Stimulated activated CD4-positive, alpha-beta T cell treated with anti-CD3 and anti-CD28 coated beads, Interleukin-1b, Interleukin-23, amount 100 ng/mL, for 4 hours (primary cell): ENCODE measurements around the gene ZNG1A.
"Not testable (repeated sequence)": the region's sequence is repeated elsewhere in the genome, so short reads cannot be mapped to it uniquely, and the experiment has no call there.

Experiments
- DNase-seq, 2 donors: peaks; one replicate each; pipeline ENCODE4 v3.0.0-alpha.2; 2020; ENCODE audit warnings: low read depth in 2 of 2

ZNG1A gene

DNA sequence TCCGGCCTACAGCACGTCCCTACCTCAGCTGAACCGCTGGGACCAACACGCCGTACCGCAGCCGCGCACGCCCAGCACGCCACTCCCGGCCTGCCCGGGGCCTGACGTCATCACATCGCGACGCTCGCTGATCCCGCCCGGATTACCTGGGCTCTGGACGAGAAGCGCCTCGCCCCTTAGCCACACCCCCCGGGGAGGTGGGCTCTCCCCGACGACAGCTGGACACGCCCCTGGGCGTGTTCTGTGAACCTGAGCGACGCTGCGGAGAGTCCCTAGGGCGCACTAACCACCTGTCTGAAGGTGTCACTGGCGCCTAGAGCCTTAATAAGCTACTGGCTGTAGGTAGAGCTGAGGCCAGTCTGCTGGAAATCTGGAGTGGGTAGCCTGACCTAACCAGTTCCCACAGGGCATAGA, at the start of gene ZNG1A:
ZNG1A (minus strand) TSS at position 87 of the 414 bp plus-strand sequence. CDS start 87 bp downstream, outside the sequence.
- peak; percentile 63 to 64 for DNase-seq

DNA sequence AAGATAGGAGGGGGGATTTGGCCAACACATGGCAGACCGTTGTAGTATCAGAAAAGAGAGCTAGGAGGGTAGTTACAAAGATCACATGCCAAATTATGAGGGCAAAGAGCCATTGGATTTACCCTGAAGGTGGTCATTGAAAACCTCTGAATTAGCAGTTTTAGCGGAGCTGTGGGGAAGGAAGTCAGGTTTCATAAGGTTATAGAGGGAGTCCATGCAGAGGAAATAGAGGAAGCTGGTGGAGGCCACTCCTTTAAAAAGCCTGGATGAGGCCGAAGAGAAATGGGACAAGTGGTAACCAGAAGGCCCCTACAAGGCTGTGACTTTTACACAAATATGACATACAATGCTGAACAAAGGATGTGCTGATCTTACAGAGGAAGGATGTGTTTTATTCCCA, 49.0 kb upstream of the ZNG1A start:
- DNase-seq: no peak

DNA sequence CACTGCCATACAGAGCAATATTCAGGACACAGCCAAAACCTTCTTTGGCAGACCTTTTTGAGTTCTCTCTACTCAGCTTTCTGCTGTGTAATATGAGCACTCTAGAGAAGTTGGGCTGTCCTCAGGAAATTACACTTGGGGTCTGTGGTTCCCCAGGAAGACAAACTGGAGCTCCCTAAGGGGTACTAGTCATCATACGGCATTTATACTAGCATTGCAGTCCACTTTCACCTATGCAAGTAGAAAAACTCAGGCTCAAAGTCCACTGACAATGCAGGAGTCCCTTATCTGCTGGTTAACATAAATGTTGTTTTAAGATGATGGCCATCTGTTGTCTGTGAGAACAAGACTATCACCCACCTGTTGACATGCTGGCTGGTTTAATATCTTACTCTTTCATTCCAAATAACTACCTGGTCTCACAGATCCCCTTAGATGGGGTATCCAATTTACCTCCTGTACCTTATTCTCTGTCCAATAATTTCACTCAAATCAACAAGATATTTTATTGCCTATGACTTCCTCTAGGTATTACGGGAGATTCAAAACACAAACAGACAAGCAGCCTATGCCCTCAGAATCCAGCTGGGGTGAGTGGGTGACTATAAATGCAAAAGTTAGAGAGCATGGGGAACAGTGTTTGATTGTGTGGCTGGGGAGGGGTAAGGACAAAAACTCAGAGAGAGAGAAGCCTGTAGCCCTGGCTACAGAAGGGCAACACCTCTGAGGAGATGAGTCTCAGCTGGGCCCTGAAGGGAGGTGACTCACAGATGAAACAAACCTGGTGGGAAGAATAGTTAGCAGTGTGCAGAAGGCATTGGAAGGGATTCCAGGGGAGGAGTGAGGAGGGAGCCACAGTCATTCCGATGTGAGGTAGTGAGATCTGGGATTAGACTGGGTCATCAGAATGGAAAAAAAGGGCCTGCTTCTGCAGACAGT, 46.0 kb upstream of the ZNG1A start:
- no peak for DNase-seq

DNA sequence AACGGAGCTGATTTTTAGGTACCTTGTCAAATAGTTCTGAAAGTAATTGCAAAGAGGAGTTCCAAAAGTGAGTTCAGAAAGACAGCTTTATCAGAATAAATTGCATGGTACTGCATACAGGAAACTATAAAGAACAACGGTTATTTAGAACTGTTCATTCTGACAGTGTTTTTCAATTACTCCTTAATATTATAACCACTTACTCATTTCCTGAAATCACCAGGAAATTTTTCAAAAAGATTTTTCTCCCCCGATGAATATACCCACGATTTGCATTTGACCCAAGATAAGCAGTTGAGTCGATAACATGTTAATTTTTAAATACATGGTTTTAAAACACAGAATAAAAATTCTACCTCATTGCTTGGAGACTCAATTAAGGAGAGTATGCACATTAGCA, 45.2 kb upstream of the ZNG1A start:
- DNase-seq: no peak

DNA sequence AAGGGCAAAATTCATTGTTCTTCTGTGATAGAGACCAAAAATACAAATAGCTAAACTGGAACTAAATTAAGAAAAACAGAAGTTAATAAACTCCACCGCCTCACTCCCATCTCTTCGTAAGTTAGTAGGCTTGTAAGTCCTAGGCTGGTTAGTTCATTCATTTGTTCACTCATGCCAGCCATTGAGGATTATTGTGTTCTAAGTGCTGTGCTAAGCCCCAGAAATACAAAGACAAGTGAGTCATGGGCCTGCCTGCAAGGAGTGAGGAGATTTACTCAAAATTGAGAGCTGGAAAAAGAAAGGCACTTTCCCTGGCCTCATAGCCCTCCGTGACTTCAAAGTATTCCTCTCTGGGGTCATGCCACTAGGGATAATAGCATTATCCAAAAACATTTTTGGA, 44.3 kb upstream of the ZNG1A start:
- no peak for DNase-seq

DNA sequence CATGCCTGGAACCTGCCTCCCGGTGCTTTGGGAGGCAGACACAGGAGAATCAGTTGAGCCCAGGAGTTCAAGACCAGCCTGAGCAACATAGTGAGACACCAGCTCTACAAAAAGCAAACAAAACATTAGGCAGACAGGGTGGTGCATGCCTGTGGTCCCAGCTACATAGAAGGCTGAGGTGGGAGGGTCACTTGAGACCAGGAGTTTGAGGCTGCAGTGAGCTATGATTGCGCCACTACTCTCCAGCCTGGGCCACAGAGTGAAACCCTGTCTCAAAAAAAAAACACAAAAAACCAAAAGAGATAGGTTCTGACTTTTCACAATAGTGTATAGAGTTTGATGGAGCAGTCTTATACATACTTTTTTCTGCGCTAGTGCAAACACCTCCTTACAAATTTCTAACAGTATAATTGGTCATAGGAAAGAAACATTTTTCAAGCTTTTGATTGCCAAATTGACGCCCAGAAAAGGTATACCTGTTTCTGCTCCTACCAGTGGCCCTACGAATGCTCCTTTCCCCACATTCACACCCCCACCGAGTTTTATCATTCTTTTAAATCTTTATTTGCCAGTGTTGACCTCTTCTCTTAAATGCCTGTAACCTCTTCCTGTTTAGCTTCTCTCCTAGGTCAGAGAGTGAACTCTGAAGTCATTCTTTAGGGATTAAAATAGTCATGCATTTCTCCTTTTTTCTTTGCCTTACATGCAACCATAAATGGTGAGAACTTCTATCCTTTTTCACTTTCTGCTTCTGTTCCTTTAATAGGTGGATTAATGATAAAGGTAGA, 43.3 kb upstream of the ZNG1A start:
- no peak for DNase-seq

DNA sequence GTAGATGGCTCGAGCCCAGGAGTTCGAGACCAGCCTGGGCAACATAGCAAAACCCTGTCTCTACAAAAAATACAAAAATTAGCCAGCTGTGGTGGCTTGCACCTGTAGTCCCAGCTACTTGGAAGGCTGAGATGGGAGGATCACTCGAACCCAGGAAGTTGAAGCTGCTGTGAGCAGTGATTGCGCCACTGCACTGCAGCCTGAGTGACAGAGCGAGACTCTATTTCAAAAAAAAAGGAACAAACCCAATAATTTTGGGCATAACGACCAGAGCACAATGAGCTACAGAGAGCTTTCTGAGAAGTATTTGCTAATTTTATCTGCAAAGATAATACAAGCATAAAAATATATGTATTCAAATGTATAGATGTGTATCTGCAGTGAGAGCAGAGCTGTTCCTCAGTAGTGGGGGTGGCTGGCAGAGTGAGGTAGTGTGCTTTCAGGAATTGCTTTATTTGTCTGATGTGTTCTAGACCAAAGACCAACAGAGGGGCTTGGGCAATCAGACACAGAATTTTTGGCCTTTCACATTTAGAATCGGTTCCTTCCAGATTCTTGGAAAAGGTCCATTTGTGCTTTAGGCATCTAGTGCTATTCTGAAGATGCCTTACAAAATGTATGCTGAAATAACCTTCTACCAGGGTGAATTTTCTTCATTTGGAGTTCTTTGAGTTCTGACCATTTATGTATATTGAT, 41.0 kb upstream of the ZNG1A start:
- no peak for DNase-seq

DNA sequence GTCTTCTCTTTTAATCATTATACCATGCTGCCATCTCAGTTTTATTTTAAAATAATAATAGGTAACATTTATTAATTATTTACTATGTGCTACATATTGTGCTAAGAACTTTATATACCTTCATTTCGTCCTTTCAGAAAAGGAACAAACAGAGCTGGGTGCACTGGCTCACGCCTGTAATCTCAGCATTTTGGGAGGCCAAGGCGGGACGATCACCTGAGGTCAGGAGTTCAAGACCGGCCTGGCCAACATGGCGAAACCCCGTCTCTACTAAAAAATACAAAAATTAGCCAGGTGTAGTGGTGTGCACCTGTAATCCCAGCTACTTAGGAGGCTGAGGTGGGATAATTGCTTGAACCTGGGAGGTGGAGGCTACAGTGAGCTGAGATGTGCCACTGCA, 40.2 kb upstream of the ZNG1A start:
- DNase-seq: not testable (repeated sequence)

DNA sequence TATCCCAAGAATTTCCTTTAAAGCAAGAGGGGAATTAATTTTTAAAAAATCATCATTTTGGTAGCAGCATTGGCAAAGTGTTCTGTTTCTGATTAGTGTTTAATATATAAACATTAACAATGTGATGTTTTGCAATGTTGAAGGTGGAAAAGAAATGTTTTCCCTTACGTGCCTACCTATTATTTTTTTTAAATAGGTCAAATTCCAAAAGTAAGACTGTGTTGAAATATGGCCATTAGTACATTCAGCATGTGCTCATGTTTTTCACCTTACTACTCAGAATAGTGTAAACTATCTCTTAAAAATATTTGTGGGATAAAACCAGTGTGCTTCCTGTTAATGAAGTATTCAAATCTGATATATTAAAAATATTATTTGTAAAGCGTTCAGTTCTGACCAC, 39.1 kb upstream of the ZNG1A start:
- DNase-seq: no peak

DNA sequence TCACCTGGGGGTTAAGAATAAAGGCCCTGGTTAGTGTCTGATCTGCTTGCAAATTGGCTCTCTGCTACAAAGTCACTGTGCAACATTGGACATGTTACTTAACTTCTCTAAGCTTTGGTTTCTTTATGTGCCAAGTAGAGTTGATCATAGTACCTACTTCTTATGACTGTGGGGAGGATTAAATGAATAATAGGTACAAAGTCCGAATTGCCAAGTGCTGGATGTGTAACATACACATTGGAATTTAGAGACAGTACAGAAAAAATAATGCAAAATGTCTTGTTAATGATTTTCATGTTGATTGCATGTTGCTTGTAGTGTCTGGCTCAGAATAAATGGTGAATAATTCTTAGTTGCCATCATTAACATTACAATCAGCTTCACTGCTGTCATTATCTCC, 38.0 kb upstream of the ZNG1A start:
- DNase-seq: no peak

DNA sequence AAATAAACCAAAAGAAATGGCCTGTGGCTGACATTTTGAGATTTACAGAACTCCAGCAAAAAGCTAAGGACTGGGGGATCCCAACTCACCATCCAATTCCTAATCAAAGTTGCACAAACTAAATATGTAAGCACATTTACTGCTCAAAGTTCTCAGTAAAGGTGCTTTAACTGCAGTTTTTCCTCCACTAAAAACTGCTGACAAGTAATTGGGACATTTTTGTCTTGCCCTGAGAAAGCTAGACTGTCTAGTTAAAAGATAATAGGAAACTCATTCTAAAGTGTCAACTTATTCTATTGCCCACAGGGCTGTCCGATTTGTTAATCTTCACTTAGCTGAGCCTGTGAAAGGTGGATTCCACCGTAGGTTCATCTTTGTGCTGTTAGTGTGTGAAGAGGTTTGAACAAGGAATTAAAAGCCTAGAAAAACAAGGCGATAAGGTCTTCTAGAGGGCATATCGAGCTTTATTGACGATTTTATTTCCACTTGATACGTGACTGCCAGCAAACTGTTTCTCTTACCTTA, 36.8 kb upstream of the ZNG1A start:
- DNase-seq: no peak

DNA sequence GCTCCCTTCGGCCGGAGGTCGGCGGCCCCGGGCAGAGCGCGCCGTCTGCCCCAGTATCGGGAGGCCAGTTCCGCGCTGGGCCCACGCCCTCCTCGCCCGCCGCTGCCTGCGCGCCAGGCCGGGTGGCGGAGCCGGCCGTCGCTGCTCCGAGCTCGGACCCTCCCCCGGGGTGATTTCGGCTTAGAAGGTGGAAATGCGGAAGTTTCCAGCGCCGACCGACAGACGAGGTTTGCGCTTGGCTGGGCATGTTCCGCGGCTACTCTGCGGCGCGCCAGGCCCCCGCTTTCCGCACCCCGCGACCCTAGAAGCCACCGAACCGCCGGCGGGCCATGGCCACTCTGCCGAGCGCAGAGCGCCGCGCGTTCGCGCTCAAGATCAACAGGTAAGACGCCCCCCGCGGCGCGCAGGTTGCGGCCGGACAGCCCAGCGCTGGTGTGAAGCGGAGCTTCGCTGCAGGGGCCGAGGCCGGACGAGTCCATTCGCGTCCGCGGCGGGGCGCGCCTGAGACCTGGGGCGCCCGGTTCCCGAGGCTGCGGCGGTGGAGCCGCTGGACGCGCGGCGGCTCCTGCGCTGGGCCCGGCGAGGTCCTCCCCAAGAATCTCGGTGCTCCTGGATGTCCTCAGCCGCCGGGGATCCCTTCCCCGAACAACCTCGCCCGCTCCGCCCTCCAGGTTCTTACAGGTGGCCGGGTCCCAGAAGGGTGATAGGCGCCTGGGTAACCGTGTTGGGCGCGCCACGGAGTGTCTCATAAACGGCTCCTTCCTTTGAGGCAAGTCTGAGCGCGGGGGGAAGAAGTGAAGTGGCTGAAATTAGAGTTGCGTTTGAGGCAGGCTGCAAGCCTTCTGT, 36.0 kb upstream of the ZNG1A start, which contains the start of gene DOCK8:
DOCK8 (plus strand) TSS at position 218 of the 846 bp plus-strand sequence; CDS start at position 330, 112 bp downstream.
- peak; percentile 37 to 41 for DNase-seq

DNA sequence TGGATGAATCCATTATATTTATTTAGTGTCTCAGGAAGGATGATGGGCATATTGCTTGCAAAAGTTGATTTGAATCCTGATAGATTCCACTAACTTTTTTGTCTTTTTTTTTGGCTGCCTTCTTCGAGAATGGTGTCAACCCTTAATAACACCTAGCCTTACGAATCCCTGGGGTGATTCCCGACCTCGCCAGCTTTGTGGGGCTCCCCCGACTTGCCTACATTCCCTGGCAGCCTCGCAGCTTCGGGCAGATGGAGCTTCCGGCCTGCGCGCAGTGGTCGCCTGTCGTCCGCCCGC, 35.4 kb upstream of the ZNG1A start:
- no peak for DNase-seq

DNA sequence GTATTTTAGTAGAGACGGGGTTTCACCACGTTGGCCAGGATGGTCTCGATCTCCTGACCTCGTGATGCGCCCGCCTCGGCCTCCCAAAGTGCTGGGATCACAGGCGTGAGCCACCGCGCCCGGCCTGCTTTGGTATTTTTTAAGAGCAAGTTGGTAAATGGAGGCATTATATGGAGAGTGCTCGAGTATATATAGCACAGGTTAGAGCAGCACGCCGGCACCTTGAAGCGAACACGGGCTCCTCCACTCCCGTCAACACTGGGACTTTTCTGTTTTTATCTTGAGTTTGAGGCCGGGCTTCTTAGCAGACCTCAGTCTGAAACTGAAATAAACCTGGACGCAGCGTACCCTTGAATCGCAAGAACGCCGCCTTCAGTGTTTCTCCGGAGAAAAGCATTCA, 35.0 kb upstream of the ZNG1A start:
- not testable (repeated sequence) for DNase-seq

DNA sequence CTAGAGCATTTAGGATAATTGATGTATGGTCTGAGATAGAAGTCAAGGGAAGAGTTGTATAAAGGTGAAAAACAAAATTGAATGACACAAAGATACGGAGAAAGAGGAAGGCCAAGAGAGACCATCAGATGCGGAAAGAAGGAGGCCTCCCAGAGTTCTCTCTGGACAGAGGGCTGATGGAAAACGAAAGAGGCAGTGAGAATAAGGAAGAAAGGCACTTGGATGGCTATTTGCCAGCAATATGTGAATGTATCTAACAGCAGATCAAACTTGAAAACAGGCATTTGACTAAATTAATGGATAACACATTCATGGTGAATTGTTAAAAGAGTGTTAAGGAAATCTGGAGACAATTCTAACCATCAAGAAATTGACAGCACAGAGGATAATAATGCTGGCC, 33.4 kb upstream of the ZNG1A start:
- DNase-seq: no peak

DNA sequence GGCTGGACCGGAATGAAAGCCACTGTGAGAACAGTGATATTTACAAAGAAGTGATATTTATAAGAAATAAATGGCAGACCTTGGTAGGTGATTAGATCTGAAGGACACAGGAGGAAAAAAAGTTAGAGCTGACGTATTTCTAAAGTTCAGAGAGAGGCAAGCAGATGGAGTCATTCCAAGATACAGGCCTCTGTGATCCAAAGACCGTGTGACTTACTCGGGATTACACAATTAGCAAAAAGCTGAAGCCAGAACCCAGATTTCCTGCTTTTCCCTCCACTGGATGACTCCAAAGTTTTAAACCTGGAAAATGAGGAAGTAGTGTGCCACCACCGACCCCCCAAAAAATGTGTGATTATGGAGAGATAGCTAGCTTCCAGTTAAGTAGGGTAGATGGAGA, 32.7 kb upstream of the ZNG1A start:
- DNase-seq: no peak

DNA sequence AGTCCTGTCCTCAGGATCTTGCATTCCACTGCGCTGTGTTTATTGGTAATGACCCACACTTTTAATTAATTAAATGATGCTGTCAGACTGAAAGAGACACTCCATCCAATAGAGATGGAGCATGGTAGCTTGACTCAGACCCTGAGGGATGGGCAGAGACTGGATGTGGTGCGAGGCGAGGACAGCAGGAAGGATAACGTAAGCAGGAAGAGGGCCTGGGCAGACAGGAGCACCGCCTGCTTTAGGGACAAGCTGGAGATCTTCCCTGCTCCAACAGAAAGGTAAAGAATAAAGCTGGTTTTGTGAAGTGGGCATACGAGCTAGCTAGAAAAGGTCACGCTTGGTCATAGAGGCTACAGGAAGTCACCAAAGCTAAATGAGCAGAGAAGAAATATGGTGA, 32.2 kb upstream of the ZNG1A start:
- no peak for DNase-seq

DNA sequence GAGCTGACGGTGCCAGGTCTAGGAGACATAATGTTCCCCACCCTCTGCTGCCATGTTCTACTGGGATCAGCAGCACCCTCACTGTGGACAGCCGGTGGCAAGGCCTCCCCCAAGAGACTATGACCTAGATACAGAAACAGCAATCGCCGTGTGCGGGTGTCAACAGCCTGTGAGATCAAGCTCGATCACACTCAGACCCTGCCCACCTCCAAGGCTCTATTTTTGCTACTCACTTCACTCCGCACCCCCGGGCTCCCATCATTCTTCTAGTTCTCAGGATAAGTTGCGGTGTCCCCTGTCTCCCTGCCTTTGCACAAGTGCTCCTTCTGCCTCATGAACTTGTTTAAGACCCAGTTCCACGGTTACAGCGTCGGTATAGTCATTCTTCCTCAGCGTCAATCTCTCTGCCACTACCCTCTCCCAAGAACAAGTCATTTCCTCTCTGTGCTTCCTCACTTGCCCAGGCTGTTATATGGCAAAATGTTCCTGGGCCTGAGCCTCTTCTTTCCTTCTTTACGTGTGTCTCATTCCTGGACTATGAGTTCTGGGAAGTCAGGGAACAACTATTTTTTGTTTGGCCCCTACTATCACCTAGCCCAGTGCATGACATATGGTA, 30.4 kb upstream of the ZNG1A start:
- DNase-seq: no peak

DNA sequence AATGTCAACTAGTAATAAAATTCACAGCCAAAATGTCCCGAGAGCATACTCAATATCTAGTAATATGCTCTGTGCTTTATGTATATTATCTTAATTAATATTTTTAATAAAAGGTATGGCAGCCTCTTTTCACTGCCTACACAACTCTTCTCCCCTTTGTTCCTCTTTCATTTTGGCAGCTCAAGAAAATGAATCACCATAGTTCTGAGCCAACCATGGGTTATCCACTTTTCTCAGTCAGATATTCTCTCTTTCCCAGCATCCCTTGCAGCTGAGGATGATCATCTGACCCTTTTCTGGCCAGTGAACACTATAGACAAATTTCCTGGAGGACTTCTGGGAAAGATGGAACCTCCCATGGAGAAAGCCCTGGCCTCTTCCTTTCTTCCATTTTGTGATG, 27.6 kb upstream of the ZNG1A start:
- no peak for DNase-seq

DNA sequence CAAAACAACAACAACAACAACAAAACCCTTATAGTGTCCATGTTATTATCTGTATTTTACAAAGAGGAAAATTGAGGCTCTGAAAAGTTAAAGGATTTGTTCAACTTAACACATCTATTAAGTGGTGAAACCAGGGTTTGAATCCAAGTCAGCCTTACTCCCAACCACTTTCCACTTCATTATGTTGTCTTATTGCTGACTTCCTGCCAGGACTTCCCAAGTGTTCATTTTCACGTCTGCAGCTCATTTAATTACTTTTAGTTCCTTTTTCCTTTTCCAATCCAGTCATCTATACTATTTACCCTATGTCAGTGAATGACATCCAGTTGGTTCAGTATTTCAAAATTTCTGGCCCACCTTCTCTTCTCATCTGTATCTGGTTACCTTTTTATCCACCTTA, 20.7 kb upstream of the ZNG1A start:
- DNase-seq: not testable (repeated sequence)
